ENCODE results near the gene GNAT2.

GRCh38 chr1:109621379-109622136, 2.1 kb upstream of the GNAT2 start:
- TF ChIP-seq CTCF (tag by site-specific recombination; IDR thresholded peaks at IDR 0.05) (no peak), ZNF580 (tag by site-specific recombination; IDR thresholded peaks at IDR 0.05) (no peak), ZBTB7A (tag by site-specific recombination; IDR thresholded peaks at IDR 0.05; ENCODE audit: low read depth) (no peak), REST (tag by site-specific recombination; IDR thresholded peaks at IDR 0.05) (no peak), ZNF311 (tag by site-specific recombination; IDR thresholded peaks at IDR 0.05; ENCODE audit: borderline replicate concordance) (no peak), ZNF184 (tag by site-specific recombination; IDR thresholded peaks at IDR 0.05) (no peak)
